Motor neuron (in vitro differentiated cells): ENCODE results near the gene SCFD2. TPM values are rescaled to one million over a fixed set of nuclear protein-coding genes. Genes with fewer than 3 reads are reported as not detected.

Experiments used
- ATAC-seq, 8 experiments: fragments of 200-7000 bp; cut with Tn5 transposase; replicated peaks in 6 of 8; 2 replicates each; pipeline ENCODE4 v1.8.0; 2021; ENCODE audit warnings: mild to moderate bottlenecking in 8 of 8, moderate library complexity in 8 of 8
- H3K27ac ChIP-seq, 2 donors: fragments of 250-450 bp; sonication (Bioruptor Pico); 2 replicates each; pipeline ENCODE4 v1.9.0; 2021; ENCODE audit warnings: antibody characterized with exemption in 2 of 2, mild to moderate bottlenecking in 2 of 2, moderate library complexity in 1 of 2
- H3K4me1 ChIP-seq, 2 donors: fragments of 250-450 bp; sonication (Bioruptor Pico); replicated peaks in 1 of 2; 2 replicates each; pipeline ENCODE4 v1.6.1; 2021; ENCODE audit warnings: antibody characterized with exemption in 2 of 2, mild to moderate bottlenecking in 2 of 2, moderate library complexity in 1 of 2
- H3K4me3 ChIP-seq, 5 donors: fragments of 250-450 bp; sonication (Bioruptor Pico); 2 replicates each; pipeline ENCODE4 v1.9.0; 2021; ENCODE audit warnings: antibody characterized with exemption in 5 of 5, mild to moderate bottlenecking in 5 of 5, moderate library complexity in 4 of 5
- WGBS, 10 experiments: fragments of 450-650 bp; shearing (Covaris generic); methylation state at CpG; one replicate each; pipeline ENCODE4 v1.0.0; 2022; 5-methylcytosine and 5-hydroxymethylcytosine counted together
- in situ Hi-C, 9 experiments: fragments of 400-800 bp; cut with MboI; loops; one replicate each; pipeline ENCODE4 v1.15.0; 2021; ENCODE audit warnings: low sequenced_read_pairs in 9 of 9, low pct_unique_long_range_greater_than_20kb in 2 of 9; ENCODE audit not compliant: unreplicated experiment in 9 of 9
- total RNA-seq, 8 experiments: library from RNA; unstranded; fragments of 300-600 nt; gene quantifications; 2 replicates each; pipeline versions ENCODE4 v1.2.3 to v1.2.4, GENCODE V29; 2022

Gene SCFD2
- total RNA-seq, 8 experiments from 2014 or later = 9.0 to 40.3 (median 21.1) TPM

DNA sequence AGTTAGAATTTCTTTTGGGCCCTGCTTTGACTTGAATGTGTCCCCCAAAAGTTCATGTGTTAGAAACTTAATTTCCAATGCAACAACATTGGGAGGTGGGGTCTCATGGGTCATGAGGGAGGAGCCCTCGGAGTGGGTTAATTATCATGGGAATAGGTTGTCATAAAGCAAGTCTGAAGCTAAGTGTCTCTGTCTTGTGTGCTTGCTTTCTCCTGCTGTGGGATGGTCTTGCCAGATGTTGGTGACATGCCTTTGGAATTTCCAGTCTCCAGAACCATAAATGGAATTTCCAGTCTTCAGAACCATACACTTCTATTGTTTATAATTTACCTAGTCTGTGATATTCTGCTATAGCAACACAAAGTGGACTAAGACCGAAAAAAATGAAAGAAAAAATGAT, 432.1 kb downstream of the SCFD2 start:
- H3K27ac ChIP-seq = no peak overlapping the region
- in situ Hi-C loops = no loop called here
- no peaks in the 10 kb centered on the region for H3K4me1 ChIP-seq
- peak in 1 of 8 experiments; percentile 71 for ATAC-seq
- no peak overlapping the region for H3K4me3 ChIP-seq
- 70 to 100% (median 85%) methylated on average over 1 to 2 of the region's 2 CpGs; no CpG with 5 or more reads in 2 of the 10 experiments for WGBS, 10 experiments

DNA sequence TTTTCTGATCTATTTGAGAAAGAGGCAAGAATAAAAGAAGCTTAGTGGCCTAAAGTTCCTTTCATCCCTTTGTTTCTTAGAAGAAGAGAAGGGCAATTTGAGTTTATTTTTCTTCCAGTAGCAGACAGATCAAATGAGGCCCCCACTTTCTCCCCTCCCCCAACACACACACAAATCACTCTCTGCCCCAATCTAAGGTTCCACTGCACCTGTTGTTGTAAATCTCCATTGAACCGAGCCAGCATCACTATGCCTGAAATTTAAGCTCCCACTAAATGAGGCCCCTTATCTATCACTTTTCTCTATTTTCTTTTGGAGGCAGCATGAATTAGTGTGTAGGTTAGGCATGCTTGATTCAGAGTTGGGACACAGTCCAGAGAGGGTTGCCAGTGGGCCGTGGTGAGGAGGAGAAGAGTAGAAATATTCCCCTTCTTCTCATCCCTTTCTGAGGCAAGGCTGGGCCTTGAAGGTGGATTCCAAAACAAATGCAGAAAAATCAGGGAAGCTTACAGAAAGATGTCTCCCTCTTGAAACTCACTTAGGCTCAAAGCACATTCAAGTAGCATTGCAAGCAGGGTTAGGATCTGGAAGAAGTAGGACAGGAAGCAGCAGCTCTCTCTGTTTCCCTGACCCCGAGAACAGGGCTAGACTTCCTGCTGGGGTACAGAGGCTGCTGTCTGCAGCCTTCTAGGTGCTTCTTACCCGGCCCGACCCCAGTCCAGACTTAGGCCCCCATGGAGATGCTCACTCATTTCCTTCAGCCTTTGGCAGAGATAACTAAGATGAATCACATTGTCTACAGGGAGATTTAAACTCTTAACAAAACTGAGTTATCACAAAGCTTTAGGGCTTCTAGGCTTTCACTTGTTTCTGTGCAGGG, 433.0 kb downstream of the SCFD2 start:
- ATAC-seq = no peak
- WGBS, 10 experiments = 19 to 63% (median 34%) methylated on average over 1 to 4 of the region's 5 CpGs; no CpG with 5 or more reads in 2 of the 10 experiments
- Histone ChIP-seq H3K4me1 (no peaks in the 10 kb centered on the region), H3K4me3 (no peak overlapping the region), H3K27ac (no peak overlapping the region)
- in situ Hi-C loops = no loop called here

DNA sequence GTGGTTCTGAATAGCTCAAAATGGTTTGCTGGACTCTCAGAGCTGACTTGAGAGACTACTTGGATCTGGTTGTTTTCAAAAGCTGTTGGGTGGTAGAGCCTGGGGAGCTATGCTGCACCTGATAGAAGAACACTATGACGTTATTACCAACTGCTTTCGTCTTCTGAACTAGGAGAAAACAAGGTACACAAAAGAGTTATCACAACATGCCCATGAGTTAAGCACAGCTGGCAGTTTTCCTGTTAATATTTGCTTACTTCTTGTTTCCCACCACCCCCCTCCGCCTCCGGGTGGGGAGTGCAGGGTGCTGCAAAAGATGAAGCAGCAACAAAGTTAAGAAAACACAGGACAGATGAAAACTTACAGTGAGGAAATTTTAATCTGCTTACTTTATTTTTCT, 434.6 kb downstream of the SCFD2 start:
- H3K27ac ChIP-seq = no peak overlapping the region
- in situ Hi-C loops = no loop called here
- ATAC-seq = no peak
- no peak overlapping the region for H3K4me3 ChIP-seq
- H3K4me1 ChIP-seq = peaks cover 6 to 7% of the 10 kb centered on the region in 2 donors
- 50 to 87% (median 79%) methylated on average over 1 to 4 of the region's 4 CpGs; no CpG with 5 or more reads in 4 of the 10 experiments for WGBS, 10 experiments

DNA sequence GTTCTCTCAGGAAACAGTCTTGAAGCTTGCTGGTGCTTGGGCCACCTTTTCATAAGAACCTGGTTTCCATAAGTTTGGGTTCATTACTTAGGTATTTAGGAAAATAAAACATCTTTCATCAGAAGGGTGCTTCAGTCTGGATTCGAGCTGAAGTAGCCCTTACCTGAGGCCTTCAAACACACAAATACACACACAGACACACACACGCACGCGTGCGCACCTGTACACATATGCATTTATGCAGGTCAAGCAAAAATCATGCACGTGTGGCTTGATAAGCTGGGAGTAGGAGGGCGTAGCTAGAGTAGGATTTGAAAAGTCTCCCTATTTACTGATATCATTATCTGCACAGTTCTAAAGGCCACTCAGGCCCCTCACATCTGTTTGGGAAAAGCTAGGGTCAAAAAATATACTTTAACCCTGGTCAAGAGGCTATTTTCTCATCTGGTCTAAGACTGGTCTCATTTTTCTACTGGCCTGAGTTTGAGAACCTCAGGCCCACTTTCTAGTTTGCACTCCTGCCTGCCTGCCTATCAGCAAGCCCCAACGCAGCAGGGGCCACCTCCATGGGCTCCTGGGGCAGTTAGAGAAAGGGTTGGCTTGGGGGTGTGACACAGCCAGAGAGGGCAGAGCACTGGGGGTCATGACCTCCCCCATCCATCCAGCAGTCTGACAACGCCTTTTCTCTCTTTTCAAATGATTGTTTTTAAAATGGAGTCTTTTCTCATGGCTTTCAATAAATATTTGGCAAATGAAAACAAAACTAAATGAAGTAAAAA, 439.5 kb downstream of the SCFD2 start:
- peaks cover 13 to 17% of the 10 kb centered on the region in 2 donors for H3K4me1 ChIP-seq
- in situ Hi-C loops = no loop called here
- WGBS, 10 experiments = 33 to 96% (median 60%) methylated on average over 1 to 8 of the region's 9 CpGs
- no peak overlapping the region for H3K27ac ChIP-seq
- no peak for ATAC-seq
- H3K4me3 ChIP-seq = no peak overlapping the region

DNA sequence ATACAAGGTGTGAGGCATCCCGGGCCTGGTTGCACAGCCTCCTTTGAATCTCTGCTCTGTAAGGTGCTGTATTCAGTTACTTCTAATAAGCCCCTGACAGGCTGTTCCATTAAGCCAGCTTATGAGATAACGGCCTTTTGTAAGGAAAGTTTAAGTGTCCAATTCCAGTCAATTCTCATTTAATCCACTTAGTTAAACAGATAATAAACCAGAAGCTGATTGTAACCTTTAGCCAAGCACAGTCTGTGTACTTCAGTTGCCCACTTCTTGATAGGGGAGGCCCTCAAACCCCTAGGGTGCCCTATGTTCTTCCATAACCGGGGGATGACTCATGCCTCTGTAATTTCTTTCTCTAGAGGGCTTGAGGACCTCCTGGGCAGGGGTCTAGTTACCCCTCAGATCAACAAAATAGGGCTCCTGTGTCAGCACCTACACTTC, 440.3 kb downstream of the SCFD2 start:
- peaks cover 13 to 17% of the 10 kb centered on the region in 2 donors for H3K4me1 ChIP-seq
- 38 to 100% (median 55%) methylated on average over 1 to 3 of the region's 3 CpGs; no CpG with 5 or more reads in 4 of the 10 experiments for WGBS, 10 experiments
- in situ Hi-C loops = no loop called here
- no peak overlapping the region for H3K4me3 ChIP-seq
- peak in 2 of 8 experiments; percentile 38 for ATAC-seq
- H3K27ac ChIP-seq = no peak overlapping the region

DNA sequence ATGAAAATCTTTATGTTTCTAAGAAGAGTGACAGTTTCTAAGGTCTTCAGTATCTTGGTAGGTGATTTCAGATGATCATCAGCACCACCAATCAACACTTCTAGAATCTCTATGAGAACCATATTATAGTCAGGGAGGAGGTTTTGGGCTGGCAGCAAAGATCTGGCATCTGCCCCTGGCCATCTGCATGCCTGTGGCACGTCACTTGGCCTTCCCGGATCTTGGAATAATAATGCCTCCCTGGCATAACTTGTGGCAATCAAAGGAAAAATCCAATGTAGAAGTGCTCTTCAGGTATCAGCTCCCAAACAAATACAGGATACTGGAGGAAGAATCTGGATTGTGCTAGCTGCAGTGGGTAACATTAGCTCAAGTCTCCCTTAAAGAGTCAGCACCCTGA, 446.4 kb downstream of the SCFD2 start:
- in situ Hi-C loops = no loop called here
- Histone ChIP-seq H3K4me3 (no peak overlapping the region), H3K27ac (no peak overlapping the region), H3K4me1 (no peaks in the 10 kb centered on the region)
- no peak for ATAC-seq
- WGBS, 10 experiments = 20 to 100% (median 96%) methylated on average over 1 to 2 of the region's 2 CpGs; no CpG with 5 or more reads in 4 of the 10 experiments

DNA sequence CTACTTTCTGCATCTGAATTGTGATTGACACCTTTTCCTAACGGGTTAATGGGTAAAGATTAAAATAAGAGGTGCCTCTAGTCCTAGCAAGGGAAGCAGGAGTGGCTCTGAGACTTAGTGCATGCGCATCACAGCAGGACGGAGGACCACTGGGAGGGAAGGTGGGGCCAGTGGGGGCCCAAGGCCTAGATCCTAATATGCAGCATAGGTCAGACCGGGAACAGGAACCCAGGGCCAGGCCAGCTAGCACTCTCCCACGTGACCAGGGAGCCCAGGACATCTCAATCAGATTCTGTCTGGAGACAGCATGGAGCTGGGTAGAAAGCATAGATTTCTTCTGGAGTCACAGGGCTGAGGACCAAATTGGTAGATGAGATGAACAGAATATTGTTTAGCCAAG, 448.0 kb downstream of the SCFD2 start:
- ATAC-seq = peak in 2 of 8 experiments; percentile 33 to 59
- WGBS, 10 experiments = 48 to 100% (median 83%) methylated on average over 1 to 3 of the region's 5 CpGs; no CpG with 5 or more reads in 6 of the 10 experiments
- no peak overlapping the region for H3K4me3 ChIP-seq
- peaks cover 0 to 3% of the 10 kb centered on the region in 2 donors for H3K4me1 ChIP-seq
- in situ Hi-C loops = no loop called here
- H3K27ac ChIP-seq = no peak overlapping the region

DNA sequence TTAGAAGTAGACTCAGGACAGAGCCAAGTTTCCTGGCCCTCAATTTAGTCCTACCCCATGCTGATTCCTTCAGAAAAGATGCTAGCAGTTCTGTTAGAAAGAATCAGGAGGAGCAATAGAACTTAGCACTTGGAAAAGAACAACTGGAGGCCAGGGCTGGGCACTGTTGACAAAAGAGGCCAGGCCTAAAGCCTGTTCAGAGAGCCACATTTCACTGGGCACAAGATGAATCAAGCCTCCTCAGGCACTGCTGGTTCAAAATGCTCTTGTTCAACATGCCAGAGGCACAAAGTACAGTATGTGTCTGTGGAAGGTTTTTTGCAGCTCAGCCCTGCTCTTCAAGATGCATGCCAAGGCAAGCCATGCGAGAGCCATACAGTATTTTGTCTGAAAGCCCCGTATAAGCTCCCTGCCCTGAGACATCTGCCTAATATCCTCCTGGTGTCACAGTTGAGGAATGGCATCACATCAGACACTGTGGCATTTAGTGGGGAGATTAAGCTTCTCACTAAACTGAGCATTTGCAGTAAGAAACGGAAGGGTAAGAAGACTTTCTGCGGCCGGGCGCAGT, 450.0 kb downstream of the SCFD2 start:
- peak in 1 of 8 experiments; percentile 10 for ATAC-seq
- WGBS, 10 experiments = 80 to 92% (median 91%) methylated on average over 1 to 6 of the region's 6 CpGs; no CpG with 5 or more reads in 6 of the 10 experiments
- no peak overlapping the region for H3K4me3 ChIP-seq
- in situ Hi-C loops = no loop called here
- H3K27ac ChIP-seq = no peak overlapping the region
- peaks cover 0 to 3% of the 10 kb centered on the region in 2 donors for H3K4me1 ChIP-seq

DNA sequence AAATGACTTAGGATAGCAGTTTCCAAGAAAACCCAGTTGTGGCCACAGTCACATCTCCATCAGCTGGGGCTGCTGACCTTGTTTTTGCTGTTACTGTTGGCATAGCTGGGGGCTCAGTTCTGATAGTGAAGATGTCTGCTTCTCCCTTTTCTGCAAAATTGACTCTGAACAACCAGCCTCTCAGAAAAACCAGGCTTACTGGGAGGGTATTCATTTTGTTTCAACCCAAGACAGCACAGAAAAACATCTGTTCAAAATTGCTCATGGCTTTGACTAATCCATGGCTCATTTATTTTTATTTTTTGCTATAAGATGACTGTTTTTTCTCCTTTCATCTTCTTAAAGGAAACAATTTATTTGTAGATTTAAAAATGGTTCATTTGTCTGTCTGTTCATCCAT, 450.7 kb downstream of the SCFD2 start:
- no peak overlapping the region for H3K4me3 ChIP-seq
- ATAC-seq = no peak
- H3K4me1 ChIP-seq = peaks cover 0 to 3% of the 10 kb centered on the region in 2 donors
- in situ Hi-C loops = no loop called here
- no peak overlapping the region for H3K27ac ChIP-seq

DNA sequence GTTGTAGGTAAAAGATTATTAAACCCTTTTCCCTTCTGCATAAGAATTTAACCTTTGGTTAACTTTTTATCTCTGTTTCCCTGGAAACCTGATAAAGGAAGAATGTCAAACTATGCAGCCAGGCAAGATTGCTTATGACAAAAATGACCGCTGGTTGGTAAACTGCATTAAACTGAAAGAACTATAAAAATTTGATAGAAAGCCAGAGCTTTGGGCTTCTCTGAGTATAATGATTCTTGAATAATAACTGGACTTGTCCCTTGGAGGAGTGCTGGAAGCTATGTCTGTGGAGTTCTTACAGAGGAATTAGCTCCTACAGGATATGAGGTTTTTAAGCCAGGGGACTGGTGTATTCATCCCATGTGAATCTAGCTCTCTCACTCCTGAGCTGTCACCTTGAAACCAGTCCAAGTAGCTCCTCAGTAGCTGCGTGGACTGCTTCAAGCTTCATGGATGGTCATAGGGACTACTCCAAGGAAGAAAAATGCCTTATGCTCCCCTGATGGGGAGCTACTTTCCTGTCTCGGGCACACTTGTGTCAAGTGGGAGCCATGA, 451.7 kb downstream of the SCFD2 start:
- H3K27ac ChIP-seq = no peak overlapping the region
- WGBS, 10 experiments = 53 to 100% (median 91%) methylated on average over 1 to 3 of the region's 3 CpGs; no CpG with 5 or more reads in 2 of the 10 experiments
- H3K4me1 ChIP-seq = peaks cover 0 to 3% of the 10 kb centered on the region in 2 donors
- ATAC-seq = no peak
- in situ Hi-C loops = no loop called here
- H3K4me3 ChIP-seq = no peak overlapping the region

DNA sequence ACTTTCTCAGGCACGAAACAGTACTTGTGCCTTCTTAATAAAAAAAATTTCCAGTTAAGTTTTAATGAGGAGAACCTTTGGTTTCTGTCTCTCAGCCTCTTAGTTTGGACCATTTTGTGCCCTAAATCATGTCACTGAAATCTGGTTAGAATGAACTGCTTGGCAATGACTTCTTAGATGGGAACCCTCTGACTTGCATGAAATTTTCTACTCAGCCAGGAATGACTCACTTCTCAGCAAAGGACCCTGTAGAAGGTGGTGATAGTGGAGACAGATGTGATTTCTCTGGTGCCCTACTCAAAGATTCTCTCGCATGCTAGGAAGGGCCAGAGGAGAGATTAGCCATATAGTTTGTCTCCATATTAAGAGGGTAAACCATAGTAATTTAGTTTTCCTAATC, 453.3 kb downstream of the SCFD2 start:
- Histone ChIP-seq H3K4me1 (peaks cover 0 to 3% of the 10 kb centered on the region in 2 donors), H3K27ac (no peak overlapping the region), H3K4me3 (no peak overlapping the region)
- ATAC-seq = peak in 2 of 8 experiments; percentile 20 to 70
- WGBS, 10 experiments = 14 to 100% (median 80%) methylated on average over 1 to 2 of the region's 2 CpGs
- in situ Hi-C loops = no loop called here

DNA sequence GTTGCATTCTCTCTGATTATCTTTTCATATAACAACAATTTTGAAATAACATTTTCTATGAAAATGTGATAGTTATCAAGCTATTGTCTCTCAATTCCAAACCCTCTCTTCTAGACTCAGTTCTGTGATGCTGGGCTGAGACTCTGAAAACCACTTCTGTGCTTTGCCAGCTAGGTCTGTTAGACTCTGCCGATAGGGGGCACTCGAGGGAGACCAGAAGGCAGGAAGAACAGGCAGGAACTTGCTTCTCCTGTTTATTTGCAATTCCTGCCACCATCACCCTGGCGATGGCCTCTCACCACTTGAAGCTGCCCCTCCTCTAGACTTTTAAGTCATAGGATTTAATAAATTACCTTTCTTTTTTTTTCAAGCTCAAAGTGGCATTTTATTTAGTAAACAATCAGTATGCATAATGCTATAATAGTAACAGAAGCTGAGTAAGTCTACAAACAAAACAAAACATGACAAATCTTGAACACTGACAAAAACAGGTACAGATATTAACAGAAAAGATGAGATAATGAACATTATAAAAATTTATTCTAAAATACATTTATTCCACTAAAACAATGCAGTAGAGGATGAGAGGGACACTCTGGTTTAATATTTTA, 454.1 kb downstream of the SCFD2 start:
- peaks cover 0 to 3% of the 10 kb centered on the region in 2 donors for H3K4me1 ChIP-seq
- in situ Hi-C loops = no loop called here
- no peak overlapping the region for H3K4me3 ChIP-seq
- peak in 4 of 8 experiments; percentile 62 to 85 (median 74) for ATAC-seq
- WGBS, 10 experiments = 0 to 28% (median 17%) methylated on average over 1 to 3 of the region's 3 CpGs; no CpG with 5 or more reads in 1 of the 10 experiments
- no peak overlapping the region for H3K27ac ChIP-seq
